ENCODE data around the gene BRPF3.

DNA sequence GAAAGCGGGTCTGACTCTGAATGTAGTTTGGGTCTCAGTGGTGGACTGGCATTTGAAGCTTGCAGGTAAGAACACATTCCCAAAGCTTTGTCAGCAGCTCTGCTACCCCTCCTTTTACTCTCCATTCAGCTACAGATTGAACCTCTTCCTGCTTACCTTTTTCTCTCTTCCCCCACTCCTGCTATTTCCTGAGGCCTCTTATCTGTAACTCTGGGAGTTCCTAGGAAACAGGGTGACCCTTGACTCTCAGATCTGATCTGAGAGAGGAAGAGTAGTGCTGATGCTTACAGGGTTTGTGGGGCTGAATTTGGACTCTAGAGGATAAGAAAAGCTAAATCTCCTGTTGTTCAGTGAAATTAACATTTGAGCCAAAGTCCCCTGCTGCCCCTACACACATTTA lies 21.4 kb downstream of the BRPF3 start:
- TF ChIP-seq, protein P1, sequence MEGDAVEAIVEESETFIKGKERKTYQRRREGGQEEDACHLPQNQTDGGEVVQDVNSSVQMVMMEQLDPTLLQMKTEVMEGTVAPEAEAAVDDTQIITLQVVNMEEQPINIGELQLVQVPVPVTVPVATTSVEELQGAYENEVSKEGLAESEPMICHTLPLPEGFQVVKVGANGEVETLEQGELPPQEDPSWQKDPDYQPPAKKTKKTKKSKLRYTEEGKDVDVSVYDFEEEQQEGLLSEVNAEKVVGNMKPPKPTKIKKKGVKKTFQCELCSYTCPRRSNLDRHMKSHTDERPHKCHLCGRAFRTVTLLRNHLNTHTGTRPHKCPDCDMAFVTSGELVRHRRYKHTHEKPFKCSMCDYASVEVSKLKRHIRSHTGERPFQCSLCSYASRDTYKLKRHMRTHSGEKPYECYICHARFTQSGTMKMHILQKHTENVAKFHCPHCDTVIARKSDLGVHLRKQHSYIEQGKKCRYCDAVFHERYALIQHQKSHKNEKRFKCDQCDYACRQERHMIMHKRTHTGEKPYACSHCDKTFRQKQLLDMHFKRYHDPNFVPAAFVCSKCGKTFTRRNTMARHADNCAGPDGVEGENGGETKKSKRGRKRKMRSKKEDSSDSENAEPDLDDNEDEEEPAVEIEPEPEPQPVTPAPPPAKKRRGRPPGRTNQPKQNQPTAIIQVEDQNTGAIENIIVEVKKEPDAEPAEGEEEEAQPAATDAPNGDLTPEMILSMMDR (IDR thresholded peaks at IDR 0.05; ENCODE audit: low read depth, low read length, missing input control): no peak
- TF ChIP-seq TAF1 (conservative IDR thresholded peaks at IDR 0.05) (no peak), EGR1 (IDR thresholded peaks at IDR 0.05; ENCODE audit: low read depth in 2 of 2) (no peak), RAD21 (IDR thresholded peaks at IDR 0.05) (no peak), SP1 (IDR thresholded peaks at IDR 0.05) (no peak), HNF4A (conservative IDR thresholded peaks at IDR 0.05) (no peak), YY1 (IDR thresholded peaks at IDR 0.05) (no peak), RXRA (IDR thresholded peaks at IDR 0.05) (no peak), FOXA1 (IDR thresholded peaks at IDR 0.05) (no peak)
